GM19467 (cell line): ENCODE measurements around the gene LDLRAD4.

ENCODE experiments used
- ATAC-seq: cut with Tn5 transposase; IDR thresholded peaks from one replicate; pipeline ENCODE4 v1.9.1; 2021; ENCODE audit warnings: mild to moderate bottlenecking, moderate library complexity; ENCODE audit not compliant: unreplicated experiment

LDLRAD4 gene

DNA sequence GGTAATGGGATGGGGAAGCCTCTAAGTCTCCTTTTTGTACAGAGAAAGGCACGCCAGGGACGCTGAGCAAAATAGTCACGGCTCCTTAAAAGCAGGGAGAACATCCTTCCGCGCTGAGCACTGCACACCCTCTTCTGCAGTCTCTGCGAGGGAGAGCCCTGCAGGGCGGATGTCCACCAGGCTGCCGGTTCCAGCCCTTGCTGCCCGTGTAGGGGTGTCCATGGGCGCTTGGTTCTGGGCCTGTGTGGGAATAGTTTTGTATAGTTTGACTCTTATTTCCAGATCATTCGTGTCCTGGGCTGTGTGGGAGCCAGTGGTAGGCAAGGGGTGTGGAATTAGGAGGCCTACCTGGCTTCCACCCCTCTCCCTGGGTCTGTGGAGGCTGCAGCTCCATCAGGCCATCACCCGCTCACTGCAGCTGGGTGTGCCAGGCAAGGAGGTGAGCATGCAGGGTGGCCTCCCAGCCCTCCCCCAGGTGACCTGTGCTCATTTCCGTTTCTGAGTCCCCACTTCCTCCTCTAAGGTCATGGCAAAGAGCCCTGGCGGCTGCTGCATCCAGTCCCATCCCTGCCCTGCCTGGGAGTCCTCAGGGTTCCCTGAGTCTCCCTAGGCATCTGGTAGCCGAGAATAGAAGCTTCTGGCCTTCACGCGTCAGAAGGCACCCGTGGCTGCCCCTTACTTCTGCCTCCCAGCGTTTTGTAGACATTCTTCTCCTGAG, 202.6 kb downstream of the LDLRAD4 start:
- no peak for ATAC-seq

DNA sequence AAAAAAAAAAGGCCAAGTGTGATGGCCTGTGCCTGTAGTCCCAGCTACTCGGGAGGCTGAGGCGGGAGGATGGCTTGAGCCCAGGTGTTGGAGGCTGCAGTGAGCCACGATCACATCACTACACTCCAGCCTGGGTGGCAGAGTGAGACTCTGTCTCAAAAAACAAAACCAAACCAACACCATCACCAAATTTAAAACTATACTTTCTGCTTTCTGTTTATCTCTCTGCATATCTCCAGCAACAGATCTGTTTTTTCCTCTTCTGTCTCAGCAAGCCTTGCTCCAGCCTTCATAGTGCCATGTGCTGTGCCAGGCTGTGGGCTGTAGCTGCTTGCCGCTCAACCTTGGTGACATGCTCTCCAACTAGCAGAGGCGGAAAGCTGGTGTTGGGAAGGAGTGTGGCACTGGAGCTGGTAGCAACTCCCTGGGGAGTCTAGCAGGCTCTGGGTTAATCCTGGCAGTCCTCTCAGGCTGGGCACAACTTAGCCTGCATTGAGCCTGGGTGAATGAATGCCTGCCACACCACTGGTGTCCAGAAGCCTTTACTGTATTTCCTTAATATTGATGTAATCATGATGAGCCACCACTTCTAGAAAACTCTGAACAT, 204.1 kb downstream of the LDLRAD4 start:
- ATAC-seq: no peak

DNA sequence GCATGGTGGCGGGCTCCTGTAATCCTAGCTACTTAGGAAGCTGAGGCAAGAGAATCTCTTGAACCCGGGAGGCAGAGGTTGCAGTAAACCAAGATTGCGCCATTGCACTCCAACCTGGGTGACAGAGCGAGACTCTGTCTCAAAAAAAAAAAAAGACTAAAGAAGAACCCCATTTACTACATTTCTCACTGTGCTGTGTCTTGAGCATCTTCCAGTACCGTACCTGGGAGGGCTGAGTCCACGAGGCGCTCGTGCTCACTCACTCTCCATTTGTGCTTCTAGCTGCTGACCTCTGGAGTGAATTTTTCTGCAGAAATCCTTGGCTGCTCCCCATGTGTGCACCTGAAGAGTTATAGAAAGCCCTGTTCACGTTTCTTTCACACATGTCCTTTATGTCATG, 204.8 kb downstream of the LDLRAD4 start:
- ATAC-seq: no peak

DNA sequence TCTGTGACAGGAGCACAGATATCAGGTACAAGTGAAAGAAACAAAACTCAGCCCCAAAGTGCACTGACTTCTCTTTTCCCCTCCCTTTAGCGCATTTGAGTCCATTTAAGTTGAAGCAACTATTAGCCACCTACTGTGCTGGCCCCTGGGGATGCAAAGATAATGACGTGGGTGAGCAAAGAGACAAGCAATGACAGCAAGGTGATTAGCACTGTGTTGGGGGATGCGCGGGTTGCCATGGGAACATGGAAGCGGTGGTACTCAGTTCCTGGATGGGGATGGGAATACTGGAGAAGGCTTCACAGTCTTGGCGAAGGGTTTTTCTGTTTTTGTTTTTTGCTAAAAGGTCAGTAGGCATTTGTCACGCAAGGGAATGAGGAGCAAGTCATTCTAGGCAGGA, 205.8 kb downstream of the LDLRAD4 start:
- ATAC-seq: no peak

DNA sequence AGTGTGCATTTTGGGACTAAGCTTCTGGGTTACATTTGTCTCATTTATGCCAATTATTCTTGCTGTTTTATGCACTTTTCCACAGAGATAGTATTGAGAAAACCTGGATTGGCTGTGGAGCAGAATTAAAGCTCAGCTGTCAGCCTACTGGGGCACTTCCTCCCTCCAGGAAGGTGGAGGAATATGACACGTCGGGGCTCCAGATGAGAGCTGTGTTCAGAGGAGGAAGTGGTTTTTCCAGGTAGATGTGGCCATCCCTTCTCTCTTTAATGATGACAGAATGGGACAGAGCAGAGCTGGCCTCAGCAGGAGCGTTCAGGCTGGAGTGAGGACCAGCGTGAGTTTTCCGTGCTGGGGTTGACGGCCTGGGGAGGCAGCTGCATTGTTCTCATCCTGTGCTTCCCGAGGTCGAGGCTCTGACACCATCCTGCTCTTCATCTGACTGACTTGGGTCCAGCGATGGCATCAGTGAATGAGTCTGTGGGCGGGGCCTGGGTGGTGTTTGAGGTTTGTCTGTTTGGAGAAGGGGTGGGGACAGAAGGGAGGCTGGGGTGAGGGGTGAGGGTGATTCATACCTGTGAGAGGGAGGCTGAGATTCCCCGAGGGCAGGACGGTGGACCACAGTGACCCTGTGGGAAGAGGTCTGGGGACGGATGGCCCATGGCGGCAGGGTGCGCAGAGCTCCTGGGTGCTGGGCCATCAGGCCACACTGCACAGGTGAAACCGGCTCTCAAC, 207.0 kb downstream of the LDLRAD4 start:
- ATAC-seq: no peak

DNA sequence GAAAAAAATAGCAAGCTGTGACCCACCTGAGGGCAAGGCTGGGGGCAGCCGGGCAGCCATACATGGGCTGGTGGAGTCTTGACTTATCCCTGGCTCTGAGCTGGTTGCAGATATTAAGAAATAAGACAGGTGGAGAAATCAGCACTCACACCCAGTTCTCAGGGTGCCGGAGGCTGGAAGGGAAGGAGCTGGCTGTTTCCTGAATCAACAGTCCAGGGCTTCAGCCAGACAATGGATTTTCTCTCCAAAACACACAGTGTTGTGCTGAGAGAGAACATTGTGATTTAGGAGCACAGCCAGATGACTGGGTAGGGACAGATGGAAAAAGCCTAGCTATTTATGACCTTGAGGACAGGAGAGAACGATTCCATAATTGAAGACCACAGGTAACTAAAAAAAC, 208.8 kb downstream of the LDLRAD4 start:
- no peak for ATAC-seq

DNA sequence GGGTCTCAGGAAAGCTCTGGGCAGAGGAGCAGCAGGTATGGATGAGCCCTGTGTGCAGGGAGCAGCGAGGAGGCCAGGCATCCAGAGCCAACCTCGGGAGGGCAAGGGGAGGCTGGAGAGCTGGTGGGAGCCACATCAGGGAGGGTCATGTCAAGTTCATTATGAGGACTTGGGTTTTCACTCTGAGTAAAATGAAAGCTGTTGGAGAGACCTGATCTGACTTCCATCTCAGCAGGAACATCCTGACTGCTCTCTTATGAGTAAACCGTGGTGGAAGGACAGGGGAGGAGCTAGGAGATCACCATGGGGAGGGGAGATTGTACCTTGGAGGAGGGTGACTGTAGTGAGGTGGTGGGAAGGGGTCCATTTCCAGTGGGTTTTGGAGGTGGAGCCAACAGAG, 209.8 kb downstream of the LDLRAD4 start:
- no peak for ATAC-seq

DNA sequence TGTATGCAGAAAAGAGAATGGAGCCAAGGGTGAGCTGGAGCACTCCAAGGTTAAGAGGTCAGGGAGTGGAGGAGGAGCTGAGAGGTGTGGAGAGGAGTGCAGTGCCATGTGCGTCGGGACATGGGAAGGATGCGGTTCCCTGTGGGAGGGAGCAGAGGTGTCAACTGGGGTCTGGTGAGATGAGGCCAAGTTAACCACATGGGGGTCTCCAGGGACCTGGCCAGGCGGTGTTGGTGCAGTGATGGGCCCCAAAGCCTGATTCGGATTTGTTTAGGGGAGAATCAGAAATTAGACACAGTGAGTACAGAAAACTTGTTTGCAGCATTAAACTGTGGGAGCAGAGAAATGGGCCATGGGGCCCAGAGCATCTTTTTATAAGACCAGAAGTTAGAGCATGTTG, 210.5 kb downstream of the LDLRAD4 start:
- ATAC-seq: no peak

DNA sequence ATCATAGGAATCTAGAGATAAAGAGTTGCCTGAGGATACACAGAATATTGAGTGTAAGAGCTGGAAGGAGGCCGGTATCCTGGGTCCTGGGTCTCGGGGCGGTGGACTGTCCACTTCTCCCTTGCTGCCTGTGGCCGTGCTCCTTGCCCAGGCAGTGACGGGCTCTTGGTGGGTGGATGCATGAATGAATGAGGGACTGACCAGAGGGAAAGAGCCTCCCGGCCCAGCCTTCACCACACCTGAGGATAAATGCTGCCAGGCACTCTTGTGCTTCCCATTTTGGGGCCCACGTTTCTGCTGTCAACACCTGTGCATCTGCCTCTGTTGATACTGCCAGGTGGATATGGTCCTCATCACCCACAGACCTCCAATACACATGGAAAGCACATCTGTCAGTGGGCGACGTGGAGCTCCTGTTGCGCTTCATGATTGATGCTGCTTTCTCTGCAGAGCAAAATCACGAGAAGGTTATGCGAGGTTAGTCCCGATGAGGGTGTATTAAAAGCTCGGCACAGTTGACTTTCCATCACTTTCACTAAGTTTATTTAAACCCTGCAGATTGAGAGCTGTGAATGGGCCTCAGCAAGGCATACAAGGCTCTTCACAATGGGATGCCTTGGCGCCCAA, 211.4 kb downstream of the LDLRAD4 start:
- no peak for ATAC-seq

DNA sequence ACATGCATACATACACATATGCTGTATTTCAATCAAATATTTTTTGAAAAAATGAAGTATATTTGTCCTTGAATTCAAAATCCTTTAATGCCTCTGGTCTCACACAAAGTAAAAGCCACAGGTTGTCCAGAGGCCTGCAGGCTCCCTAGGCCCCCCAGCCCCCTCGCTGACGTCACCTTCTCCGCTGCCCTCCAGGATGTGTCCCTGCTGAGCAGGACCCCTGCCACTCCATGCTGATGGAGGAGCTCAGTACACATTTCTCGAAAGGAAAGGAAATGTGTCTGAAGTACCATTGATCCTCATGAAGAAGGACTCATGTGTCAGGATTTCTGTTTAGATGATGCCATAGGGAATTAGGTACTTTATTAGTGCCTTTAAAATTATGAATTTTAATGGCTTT, 212.1 kb downstream of the LDLRAD4 start:
- no peak for ATAC-seq

DNA sequence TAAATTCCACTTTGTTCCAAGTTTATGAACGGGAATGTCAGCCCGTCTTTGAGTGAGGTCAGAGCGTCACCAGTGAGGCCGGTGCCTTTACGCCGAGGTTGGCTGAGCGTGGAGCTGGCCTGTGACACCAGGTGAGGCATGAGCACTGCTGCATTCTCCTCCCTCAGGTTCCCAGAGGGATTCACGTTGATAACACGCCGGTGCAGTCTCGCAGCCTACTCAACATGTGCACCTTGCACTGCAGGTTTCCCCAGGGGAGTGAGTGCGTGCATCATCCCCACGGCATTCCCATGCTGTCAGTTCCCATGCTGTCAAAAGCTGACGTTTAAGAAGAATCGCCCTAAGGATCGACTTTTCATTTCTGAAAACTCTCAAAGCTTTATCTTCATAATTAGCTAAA, 213.3 kb downstream of the LDLRAD4 start:
- no peak for ATAC-seq

DNA sequence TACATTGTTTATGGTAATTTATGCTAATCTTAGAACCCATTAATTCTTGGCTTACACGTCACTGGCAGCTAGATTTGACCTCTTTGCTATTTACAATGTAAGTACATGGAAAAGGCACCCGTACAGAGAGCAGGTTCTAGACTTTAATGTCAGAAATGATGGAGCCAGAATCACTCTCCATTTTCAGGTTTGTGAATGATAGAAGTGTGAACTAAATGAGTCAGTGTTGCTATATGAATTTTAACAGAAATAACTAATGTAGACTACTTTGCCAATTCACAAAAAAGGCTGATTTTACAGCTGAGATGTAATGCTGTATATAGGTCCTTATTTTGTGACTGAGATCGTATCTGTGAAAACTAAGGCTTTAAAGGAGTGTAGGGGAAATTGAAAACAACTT, 214.6 kb downstream of the LDLRAD4 start:
- no peak for ATAC-seq

DNA sequence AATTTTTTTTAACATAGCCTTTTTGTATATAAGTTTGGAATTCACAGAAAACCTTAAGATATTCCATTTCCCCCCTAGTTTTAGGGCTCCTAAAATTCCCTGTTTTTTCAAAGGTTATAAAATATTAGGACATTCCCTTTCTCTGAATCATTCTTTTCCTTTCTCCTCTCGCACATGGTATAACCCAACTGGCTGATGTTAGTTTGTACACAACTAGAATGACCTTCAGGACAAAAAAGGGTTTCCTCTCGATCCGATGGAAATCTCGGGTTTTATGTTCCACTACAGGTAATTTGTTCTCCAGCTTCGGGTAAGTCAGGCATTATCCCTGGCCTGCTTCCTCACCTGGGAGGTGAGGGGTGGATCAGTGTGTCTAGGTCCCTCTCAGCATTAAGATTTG, 215.1 kb downstream of the LDLRAD4 start:
- no peak for ATAC-seq

DNA sequence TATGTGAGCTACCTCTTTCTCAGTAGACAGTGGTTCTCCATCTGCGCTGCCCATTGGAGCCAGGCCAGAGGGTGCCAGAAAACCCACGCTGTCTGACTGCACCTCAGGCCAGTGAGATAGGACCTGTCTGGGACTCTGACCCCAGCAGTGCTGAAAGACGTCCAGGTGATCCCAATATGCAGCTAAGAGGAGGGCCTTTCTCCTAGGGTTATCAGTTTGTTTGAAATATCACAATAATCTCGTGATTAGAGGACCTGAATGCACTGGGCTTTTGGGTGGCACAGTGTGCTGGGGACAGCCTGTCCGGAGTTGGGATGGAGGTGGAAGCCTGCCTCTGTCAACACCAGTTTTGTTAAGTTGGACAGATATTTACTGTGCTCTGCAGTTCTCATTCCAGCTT, 216.3 kb downstream of the LDLRAD4 start:
- no peak for ATAC-seq

DNA sequence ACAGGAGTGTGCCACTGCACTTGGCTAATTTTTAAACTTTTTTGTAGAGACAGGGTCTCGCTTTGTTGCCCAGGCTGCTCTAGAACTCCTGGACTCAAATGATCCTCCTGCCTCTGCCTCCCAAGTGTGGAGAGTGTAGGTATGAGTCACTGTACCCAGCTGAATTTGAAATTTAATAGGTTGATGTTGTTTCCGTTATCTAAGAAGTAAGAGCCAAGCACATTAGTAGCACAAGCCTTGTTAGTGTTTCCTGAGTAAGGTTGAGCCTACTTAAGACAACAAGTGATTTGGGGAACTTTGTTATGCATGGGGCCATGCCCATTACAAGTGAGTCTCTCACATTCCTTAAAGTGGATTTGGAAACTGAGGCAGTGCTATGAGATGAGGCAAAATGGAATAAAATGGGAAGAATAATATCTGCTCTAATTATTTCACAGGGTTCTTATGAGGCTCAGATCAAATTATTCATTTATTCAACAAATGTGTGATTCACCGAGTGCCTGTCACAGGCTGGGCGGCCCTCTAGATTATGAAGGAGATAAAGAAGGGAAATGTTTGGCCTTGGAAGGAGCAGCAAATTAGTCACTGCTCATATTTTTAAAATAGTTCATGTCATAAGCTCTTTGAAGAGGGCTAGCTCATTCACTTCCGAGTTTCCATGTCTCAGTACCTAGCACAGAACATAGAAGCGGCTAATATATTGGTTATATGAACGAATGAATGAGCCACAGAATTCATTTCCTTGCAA, 217.2 kb downstream of the LDLRAD4 start:
- no peak for ATAC-seq

DNA sequence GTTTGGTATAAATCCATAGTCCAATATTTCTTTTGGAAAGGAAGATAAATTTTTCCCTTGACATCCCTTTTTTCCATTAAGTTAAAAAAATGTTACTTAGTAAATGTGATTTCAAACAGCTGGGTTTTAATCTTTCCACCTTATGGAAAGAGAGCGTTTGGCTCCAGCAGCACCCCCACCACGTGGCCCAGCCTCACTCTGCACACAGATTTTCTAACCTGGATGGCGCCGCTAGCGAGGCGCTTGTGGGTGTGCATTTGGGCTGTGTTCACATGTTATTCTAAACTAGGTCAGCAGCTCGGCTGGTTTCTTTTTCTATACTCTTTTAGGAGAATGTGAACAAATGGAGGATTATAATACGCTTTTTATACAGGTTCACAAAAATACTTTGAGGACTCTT, 218.0 kb downstream of the LDLRAD4 start:
- no peak for ATAC-seq

DNA sequence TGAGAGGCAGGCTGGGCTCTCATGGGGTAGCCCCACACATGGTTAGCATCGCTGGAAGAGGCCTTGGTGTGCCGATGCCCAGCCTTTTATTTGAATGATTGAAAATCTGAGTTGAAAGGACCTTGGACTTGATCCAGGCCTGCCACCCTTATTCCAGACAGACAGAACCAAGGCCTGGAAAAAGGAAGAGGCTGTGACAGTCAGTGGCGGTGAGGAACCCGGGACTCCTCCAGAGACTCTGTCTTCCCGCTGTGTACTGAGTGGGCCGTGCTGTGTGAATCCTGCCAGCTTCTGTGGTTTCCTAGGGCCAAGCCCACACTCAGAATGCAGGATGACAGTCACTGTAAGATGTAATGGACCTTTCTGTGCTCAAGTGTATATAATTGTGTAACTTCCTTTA, 218.5 kb downstream of the LDLRAD4 start:
- no peak for ATAC-seq

DNA sequence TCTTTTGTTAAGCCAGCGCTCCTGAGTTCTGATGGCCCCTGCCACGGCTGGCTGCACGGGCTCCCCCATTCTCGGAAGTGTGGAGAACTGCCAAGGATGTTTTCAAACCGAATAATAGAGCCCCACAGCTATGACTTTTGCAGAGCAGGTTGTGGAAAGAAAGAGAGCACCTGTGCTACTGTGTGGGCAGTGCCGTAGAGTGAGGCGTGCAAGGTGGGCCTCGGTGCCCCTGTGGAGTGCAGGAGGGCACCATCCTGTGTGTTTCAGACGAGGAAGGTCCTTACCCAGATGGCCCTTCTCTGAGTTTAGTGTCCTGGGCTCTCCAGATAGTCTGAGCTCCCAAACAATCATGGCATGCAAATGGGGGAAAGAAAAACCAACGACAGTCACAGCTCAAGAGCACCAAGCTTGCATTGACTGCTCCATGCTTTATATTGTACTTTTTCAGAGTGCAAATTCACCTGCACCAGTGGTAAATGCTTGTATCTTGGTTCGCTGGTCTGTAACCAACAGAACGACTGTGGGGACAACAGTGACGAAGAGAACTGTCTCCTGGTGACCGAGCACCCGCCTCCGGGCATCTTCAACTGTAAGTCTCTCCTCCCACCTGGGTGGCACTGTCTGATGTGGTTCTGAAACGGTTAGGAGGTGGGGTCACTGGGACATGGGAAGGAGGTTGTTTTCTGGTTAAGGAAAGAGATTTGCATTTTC, 219.4 kb downstream of the LDLRAD4 start:
- ATAC-seq: no peak

DNA sequence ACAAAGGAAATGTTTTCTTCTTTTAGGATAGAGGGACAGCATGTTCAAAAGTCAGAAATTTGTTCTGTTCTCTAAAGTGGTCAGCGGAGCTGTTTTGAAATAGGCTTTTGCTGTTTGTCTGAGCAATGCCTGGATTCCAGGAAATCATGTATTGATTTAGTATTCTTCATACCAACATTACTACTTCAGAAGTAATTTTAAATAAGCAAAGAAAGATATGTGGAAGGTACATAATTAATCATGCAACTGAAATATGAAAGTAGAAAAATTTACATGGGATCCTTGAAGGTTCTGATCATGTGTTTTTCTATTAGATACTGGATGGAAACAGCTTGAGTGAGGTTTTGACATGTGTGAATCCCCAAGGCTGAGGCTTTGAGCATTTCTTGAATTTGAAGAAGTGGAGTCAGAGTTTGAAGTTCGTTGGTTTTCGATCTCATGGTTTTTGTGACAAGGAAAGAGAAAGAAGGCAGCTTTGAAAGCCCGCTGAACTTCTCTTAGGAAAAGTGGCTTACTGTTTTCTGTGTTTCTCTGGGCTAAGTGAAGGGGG, 220.0 kb downstream of the LDLRAD4 start:
- ATAC-seq: no peak

DNA sequence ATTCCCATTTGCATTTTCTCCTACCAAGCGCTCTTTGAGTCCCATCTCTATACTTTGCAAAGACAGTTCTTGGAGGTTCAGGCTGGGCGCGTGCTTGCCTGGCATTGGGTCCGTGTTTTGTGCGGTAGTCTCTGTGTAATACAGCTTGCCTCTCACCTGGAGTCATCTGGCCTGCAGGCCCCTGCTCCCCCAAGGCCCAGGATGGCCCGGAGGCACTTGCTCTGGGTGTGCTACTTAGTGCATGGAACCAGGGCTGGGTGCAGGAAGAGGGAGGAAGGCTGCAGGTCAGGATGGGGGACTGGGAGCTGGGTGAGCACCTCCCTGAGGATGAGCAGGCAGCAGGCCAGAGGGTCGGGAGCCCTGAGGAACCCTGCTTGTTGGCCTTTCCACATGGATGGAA, 220.9 kb downstream of the LDLRAD4 start:
- no peak for ATAC-seq
